Measurements from ENCODE around the gene PRSS36. TPM values are rescaled to one million over a fixed set of nuclear protein-coding genes. Genes with fewer than 3 reads are reported as not detected.
"Not testable (repeated sequence)": the region's sequence is repeated elsewhere in the genome, so short reads cannot be mapped to it uniquely, and the experiment has no call there.

Gene PRSS36
- polyA plus RNA-seq, 1 donor from 2014 or later, result 2.0 TPM

DNA sequence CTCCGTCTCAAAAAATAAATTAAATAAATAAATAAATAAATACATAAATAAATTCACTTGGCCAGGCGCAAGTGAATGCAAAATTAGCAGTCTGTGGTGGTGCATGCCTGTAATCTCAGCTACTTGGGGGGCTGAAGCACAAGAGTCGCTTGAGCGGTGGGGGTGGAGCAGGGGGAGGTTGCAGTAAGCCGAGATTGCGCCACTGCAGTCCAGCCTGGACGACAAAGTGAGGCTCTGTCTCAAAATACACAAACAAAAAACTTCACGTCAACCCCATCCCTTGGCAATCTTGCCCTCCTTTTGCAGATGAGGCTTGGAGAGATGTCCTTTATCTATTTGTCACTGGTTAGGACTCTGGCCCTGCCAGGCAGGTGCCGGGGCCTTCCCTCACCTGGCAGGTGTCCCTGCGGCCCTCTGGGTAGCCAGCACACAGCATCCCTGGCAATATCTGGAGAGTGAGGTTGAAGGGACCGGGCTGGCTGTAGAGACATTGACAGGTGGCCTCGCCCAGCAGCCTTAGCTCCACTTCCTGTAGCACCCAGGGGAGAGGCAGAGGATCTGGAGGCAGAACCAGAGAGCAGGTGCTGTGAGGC, 4.4 kb downstream of the PRSS36 start:
- H3F3A ChIP-seq (ENCODE audit: insufficient read depth, low read length, poor library complexity, severe bottlenecking), result no peaks in the 10 kb centered on the region
- no peaks in the 10 kb centered on the region for H3K36me3 ChIP-seq (ENCODE audit: insufficient read depth, low read length)
- no peak overlapping the region for H3K4me2 ChIP-seq (ENCODE audit: low read length)
- no peaks in the 10 kb centered on the region for H4K20me1 ChIP-seq (ENCODE audit: insufficient read depth)
- H3K9me3 ChIP-seq (ENCODE audit: low read length), result no peaks in the 10 kb centered on the region
- H3K27me3 ChIP-seq (ENCODE audit: insufficient read depth, low read depth, low read length), result no peaks in the 10 kb centered on the region
- H3K9ac ChIP-seq (ENCODE audit: low read length), result no peak overlapping the region
- H3K79me2 ChIP-seq (replicated peaks; ENCODE audit: insufficient read depth, low read length), result no peaks in the 10 kb centered on the region
- no peak overlapping the region for H3K4me3 ChIP-seq (ENCODE audit: low read length)
- TF ChIP-seq EP300 (conservative IDR thresholded peaks at IDR 0.05; ENCODE audit: poor library complexity, severe bottlenecking), result no peak
- TF ChIP-seq TAF1 (IDR thresholded peaks at IDR 0.05; ENCODE audit: low read depth), result no peak
- TF ChIP-seq, protein P1, sequence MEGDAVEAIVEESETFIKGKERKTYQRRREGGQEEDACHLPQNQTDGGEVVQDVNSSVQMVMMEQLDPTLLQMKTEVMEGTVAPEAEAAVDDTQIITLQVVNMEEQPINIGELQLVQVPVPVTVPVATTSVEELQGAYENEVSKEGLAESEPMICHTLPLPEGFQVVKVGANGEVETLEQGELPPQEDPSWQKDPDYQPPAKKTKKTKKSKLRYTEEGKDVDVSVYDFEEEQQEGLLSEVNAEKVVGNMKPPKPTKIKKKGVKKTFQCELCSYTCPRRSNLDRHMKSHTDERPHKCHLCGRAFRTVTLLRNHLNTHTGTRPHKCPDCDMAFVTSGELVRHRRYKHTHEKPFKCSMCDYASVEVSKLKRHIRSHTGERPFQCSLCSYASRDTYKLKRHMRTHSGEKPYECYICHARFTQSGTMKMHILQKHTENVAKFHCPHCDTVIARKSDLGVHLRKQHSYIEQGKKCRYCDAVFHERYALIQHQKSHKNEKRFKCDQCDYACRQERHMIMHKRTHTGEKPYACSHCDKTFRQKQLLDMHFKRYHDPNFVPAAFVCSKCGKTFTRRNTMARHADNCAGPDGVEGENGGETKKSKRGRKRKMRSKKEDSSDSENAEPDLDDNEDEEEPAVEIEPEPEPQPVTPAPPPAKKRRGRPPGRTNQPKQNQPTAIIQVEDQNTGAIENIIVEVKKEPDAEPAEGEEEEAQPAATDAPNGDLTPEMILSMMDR (IDR thresholded peaks at IDR 0.05; ENCODE audit: poor library complexity, severe bottlenecking), result no peak
- TF ChIP-seq MXI1 (conservative IDR thresholded peaks at IDR 0.05; ENCODE audit: poor library complexity, severe bottlenecking), result no peak
- TF ChIP-seq SMC3 (conservative IDR thresholded peaks at IDR 0.05; ENCODE audit: poor library complexity), result no peak
- no peak for TF ChIP-seq RAD21 (conservative IDR thresholded peaks at IDR 0.05)
- no peak for TF ChIP-seq POLR2AphosphoS5 (IDR thresholded peaks at IDR 0.05)
- no peak for TF ChIP-seq EZH2 (IDR thresholded peaks at IDR 0.05; ENCODE audit: borderline replicate concordance, insufficient read depth, low read length, poor library complexity, severe bottlenecking)
- TF ChIP-seq, protein P2, sequence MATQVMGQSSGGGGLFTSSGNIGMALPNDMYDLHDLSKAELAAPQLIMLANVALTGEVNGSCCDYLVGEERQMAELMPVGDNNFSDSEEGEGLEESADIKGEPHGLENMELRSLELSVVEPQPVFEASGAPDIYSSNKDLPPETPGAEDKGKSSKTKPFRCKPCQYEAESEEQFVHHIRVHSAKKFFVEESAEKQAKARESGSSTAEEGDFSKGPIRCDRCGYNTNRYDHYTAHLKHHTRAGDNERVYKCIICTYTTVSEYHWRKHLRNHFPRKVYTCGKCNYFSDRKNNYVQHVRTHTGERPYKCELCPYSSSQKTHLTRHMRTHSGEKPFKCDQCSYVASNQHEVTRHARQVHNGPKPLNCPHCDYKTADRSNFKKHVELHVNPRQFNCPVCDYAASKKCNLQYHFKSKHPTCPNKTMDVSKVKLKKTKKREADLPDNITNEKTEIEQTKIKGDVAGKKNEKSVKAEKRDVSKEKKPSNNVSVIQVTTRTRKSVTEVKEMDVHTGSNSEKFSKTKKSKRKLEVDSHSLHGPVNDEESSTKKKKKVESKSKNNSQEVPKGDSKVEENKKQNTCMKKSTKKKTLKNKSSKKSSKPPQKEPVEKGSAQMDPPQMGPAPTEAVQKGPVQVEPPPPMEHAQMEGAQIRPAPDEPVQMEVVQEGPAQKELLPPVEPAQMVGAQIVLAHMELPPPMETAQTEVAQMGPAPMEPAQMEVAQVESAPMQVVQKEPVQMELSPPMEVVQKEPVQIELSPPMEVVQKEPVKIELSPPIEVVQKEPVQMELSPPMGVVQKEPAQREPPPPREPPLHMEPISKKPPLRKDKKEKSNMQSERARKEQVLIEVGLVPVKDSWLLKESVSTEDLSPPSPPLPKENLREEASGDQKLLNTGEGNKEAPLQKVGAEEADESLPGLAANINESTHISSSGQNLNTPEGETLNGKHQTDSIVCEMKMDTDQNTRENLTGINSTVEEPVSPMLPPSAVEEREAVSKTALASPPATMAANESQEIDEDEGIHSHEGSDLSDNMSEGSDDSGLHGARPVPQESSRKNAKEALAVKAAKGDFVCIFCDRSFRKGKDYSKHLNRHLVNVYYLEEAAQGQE (IDR thresholded peaks at IDR 0.05; ENCODE audit: borderline replicate concordance), result no peak
- no peaks in the 10 kb centered on the region for H3K9me2 ChIP-seq (ENCODE audit: insufficient read depth, low read length)
- H3K27ac ChIP-seq (ENCODE audit: low read length), result no peak overlapping the region
- no peak overlapping the region for H2AFZ ChIP-seq (ENCODE audit: low read depth, low read length)

- not testable (repeated sequence) for H3K9me3 ChIP-seq (ENCODE audit: low read length); H3K9me2 ChIP-seq (ENCODE audit: insufficient read depth, low read length); H3K79me2 ChIP-seq (replicated peaks; ENCODE audit: insufficient read depth, low read length); H4K20me1 ChIP-seq (ENCODE audit: insufficient read depth); H3K27me3 ChIP-seq (ENCODE audit: insufficient read depth, low read depth, low read length); H3K36me3 ChIP-seq (ENCODE audit: insufficient read depth, low read length); H3F3A ChIP-seq (ENCODE audit: insufficient read depth, low read length, poor library complexity, severe bottlenecking); H3K4me2 ChIP-seq (ENCODE audit: low read length); H3K9ac ChIP-seq (ENCODE audit: low read length); H2AFZ ChIP-seq (ENCODE audit: low read depth, low read length); H3K4me3 ChIP-seq (ENCODE audit: low read length); H3K27ac ChIP-seq (ENCODE audit: low read length)
Observed at GRCh38 chr16:31144418-31144817, 5.4 kb downstream of the PRSS36 start.

DNA sequence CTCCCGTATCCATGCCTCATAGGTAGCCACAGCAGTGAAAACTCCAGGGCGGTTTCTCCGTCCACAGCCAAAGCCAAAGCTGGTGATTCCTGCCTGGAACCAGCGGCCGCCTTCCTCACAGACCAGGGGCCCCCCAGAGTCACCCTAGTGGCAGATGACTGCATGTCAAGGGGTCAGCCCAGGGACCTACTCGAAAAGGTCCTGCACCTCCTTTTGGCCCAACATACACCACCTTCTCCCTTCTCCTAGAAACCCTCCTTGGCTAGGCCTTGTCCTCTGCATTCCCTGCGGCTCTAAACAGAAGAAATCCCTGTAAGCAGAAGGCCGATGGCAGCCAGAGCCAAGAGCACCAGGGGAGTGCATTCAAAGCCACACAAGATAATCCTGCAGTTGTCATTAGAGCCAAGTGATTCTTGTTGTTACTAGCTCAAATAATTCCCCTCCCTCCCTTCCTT, 6.1 kb downstream of the PRSS36 start:
- no peaks in the 10 kb centered on the region for H3K9me2 ChIP-seq (ENCODE audit: insufficient read depth, low read length)
- no peaks in the 10 kb centered on the region for H3K27me3 ChIP-seq (ENCODE audit: insufficient read depth, low read depth, low read length)
- no peak overlapping the region for H3K9ac ChIP-seq (ENCODE audit: low read length)
- H3K4me3 ChIP-seq (ENCODE audit: low read length), result no peak overlapping the region
- no peak overlapping the region for H3K4me2 ChIP-seq (ENCODE audit: low read length)
- H3K36me3 ChIP-seq (ENCODE audit: insufficient read depth, low read length), result no peaks in the 10 kb centered on the region
- no peak overlapping the region for H3K27ac ChIP-seq (ENCODE audit: low read length)
- H3K9me3 ChIP-seq (ENCODE audit: low read length), result no peaks in the 10 kb centered on the region
- H2AFZ ChIP-seq (ENCODE audit: low read depth, low read length), result no peak overlapping the region
- TF ChIP-seq RAD21 (conservative IDR thresholded peaks at IDR 0.05), result no peak
- TF ChIP-seq, protein P1 (IDR thresholded peaks at IDR 0.05; ENCODE audit: poor library complexity, severe bottlenecking), result no peak
- no peak for TF ChIP-seq MXI1 (conservative IDR thresholded peaks at IDR 0.05; ENCODE audit: poor library complexity, severe bottlenecking)
- no peak for TF ChIP-seq SMC3 (conservative IDR thresholded peaks at IDR 0.05; ENCODE audit: poor library complexity)
- TF ChIP-seq, protein P2 (IDR thresholded peaks at IDR 0.05; ENCODE audit: borderline replicate concordance), result no peak
- TF ChIP-seq EZH2 (IDR thresholded peaks at IDR 0.05; ENCODE audit: borderline replicate concordance, insufficient read depth, low read length, poor library complexity, severe bottlenecking), result no peak
- TF ChIP-seq POLR2AphosphoS5 (IDR thresholded peaks at IDR 0.05), result no peak
- no peak for TF ChIP-seq EP300 (conservative IDR thresholded peaks at IDR 0.05; ENCODE audit: poor library complexity, severe bottlenecking)
- TF ChIP-seq TAF1 (IDR thresholded peaks at IDR 0.05; ENCODE audit: low read depth), result no peak
- no peaks in the 10 kb centered on the region for H4K20me1 ChIP-seq (ENCODE audit: insufficient read depth)
- H3F3A ChIP-seq (ENCODE audit: insufficient read depth, low read length, poor library complexity, severe bottlenecking), result no peaks in the 10 kb centered on the region
- no peaks in the 10 kb centered on the region for H3K79me2 ChIP-seq (replicated peaks; ENCODE audit: insufficient read depth, low read length)

All from neural cell (in vitro differentiated cells).